Measurements from ENCODE around the gene OSBPL10.

DNA sequence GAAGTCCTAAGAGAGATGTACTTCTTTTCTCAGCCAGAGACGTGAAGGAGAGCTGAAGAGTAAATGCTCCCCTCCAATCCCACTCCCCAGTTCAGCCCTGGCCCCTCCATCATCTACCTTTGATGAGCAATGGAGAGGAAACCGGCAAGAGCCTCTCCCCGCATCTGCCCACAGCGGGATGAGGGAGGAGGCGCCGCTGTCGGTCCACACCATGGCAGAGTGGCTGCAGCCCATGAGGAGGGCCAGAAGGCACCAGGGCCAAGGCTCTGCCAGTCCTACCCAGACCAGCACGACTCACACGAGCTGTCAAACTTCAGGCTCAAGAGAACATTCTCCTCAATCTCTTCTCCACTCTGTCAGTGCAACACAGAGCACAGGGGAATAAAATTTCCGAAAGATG is 129.8 kb downstream of the OSBPL10 start:
- TF ChIP-seq, protein P1, sequence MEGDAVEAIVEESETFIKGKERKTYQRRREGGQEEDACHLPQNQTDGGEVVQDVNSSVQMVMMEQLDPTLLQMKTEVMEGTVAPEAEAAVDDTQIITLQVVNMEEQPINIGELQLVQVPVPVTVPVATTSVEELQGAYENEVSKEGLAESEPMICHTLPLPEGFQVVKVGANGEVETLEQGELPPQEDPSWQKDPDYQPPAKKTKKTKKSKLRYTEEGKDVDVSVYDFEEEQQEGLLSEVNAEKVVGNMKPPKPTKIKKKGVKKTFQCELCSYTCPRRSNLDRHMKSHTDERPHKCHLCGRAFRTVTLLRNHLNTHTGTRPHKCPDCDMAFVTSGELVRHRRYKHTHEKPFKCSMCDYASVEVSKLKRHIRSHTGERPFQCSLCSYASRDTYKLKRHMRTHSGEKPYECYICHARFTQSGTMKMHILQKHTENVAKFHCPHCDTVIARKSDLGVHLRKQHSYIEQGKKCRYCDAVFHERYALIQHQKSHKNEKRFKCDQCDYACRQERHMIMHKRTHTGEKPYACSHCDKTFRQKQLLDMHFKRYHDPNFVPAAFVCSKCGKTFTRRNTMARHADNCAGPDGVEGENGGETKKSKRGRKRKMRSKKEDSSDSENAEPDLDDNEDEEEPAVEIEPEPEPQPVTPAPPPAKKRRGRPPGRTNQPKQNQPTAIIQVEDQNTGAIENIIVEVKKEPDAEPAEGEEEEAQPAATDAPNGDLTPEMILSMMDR (conservative IDR thresholded peaks at IDR 0.05 in 1 of 2, IDR thresholded peaks at IDR 0.05 in 1 of 2; ENCODE audit: low read depth in 1 of 2, low read length in 2 of 2), result no peak
- TF ChIP-seq EZH2 (IDR thresholded peaks at IDR 0.05; ENCODE audit: low read length, missing control alignments), result no peak

All from fibroblast of lung (primary cell).